GM23338 (cell line): ENCODE results near the gene ADD3.

Experiments
- CTCF ChIP-seq, 2 experiments: fragments of 200-600 bp in 1 of 2; sonication (generic) in 1 of 2; conservative IDR thresholded peaks; 2 replicates each; pipeline versions ENCODE4 v1.5.1 to v1.6.1; 2016 to 2017; ENCODE audit warnings: antibody characterized with exemption in 2 of 2, low read depth in 2 of 2, mild to moderate bottlenecking in 2 of 2, moderate library complexity in 1 of 2
- ETS1 ChIP-seq: IDR thresholded peaks from 2 replicates; pipeline ENCODE4 v1.6.1; 2016; ENCODE audit warnings: antibody characterized with exemption
- EZH2 ChIP-seq: fragments of 200-600 bp; sonication (generic); IDR thresholded peaks from one replicate; pipeline ENCODE4 v1.8.0; 2017; ENCODE audit warnings: antibody characterized with exemption, mild to moderate bottlenecking, low read depth; ENCODE audit not compliant: unreplicated experiment
- EZH2phosphoT487 ChIP-seq: fragments of 200-600 bp; sonication (generic); IDR thresholded peaks from one replicate; pipeline ENCODE4 v1.8.1; 2018; ENCODE audit warnings: antibody characterized with exemption; ENCODE audit not compliant: unreplicated experiment
- NANOG ChIP-seq: IDR thresholded peaks from 2 replicates; pipeline ENCODE4 v1.6.1; 2016; ENCODE audit warnings: antibody characterized with exemption, borderline replicate concordance
- POLR2AphosphoS5 ChIP-seq: IDR thresholded peaks from 2 replicates; pipeline ENCODE4 v1.6.1; 2016; ENCODE audit warnings: antibody characterized with exemption, low read depth
- TF ChIP-seq, protein P1 (sequence below): IDR thresholded peaks from one replicate; pipeline ENCODE4 v1.6.1; 2018; ENCODE audit warnings: antibody characterized with exemption; ENCODE audit not compliant: unreplicated experiment

- TF ChIP-seq CTCF (conservative IDR thresholded peaks at IDR 0.05; ENCODE audit: low read depth in 2 of 2) (no peak), EZH2phosphoT487 (no peak), POLR2AphosphoS5 (no peak), ETS1 (no peak), EZH2 (no peak), NANOG (no peak)
- TF ChIP-seq, protein P1, sequence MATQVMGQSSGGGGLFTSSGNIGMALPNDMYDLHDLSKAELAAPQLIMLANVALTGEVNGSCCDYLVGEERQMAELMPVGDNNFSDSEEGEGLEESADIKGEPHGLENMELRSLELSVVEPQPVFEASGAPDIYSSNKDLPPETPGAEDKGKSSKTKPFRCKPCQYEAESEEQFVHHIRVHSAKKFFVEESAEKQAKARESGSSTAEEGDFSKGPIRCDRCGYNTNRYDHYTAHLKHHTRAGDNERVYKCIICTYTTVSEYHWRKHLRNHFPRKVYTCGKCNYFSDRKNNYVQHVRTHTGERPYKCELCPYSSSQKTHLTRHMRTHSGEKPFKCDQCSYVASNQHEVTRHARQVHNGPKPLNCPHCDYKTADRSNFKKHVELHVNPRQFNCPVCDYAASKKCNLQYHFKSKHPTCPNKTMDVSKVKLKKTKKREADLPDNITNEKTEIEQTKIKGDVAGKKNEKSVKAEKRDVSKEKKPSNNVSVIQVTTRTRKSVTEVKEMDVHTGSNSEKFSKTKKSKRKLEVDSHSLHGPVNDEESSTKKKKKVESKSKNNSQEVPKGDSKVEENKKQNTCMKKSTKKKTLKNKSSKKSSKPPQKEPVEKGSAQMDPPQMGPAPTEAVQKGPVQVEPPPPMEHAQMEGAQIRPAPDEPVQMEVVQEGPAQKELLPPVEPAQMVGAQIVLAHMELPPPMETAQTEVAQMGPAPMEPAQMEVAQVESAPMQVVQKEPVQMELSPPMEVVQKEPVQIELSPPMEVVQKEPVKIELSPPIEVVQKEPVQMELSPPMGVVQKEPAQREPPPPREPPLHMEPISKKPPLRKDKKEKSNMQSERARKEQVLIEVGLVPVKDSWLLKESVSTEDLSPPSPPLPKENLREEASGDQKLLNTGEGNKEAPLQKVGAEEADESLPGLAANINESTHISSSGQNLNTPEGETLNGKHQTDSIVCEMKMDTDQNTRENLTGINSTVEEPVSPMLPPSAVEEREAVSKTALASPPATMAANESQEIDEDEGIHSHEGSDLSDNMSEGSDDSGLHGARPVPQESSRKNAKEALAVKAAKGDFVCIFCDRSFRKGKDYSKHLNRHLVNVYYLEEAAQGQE = no peak
Observed at GRCh38 chr10:110036640-110037039, 28.9 kb downstream of the ADD3 start.
